ENCODE measurements around the gene OR2B3. TPM values are rescaled to one million over a fixed set of nuclear protein-coding genes. Genes with fewer than 3 reads are reported as not detected.

The OR2B3 gene
- total RNA-seq, 1 donor from 2014 or later, result not detected

DNA sequence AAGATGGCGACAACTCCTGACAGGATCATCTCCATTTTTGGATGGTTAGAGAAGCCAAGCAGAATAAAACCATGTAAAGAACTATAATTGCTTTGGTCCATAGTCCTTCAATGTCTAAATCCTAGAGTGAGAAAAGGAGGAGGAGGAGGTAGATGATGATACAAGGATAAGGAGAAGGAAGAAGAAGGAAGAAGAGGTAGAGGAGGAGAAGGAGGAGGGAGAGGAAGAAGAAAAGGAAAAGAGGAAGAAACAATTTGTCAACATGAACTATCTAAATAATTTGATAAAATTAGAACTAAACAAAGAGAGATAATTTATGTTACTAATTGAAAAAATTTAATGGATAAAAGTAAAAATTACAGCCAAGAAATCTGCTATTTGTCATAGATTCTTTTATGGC lies 42.0 kb downstream of the OR2B3 start, which contains the start of gene OR2W1:
Gene OR2W1 (minus strand): TSS at position 101 of the 400 bp plus-strand sequence. CDS start 0 bp downstream, at position 101.
- no peak within 1 kb of the TSS for H3K4me3 Mint-ChIP-seq (ENCODE audit: unreplicated experiment)
- Histone ChIP-seq H3K4me3 (ENCODE audit: insufficient read depth, low read depth, low read length) (no peak within 1 kb of the TSS), H3K36me3 (ENCODE audit: insufficient read depth, low read length) (no peaks in the 10 kb centered on the region), H3K9me3 (ENCODE audit: insufficient read depth, low read depth, low read length) (no peaks in the 10 kb centered on the region), H3K4me1 (ENCODE audit: insufficient read depth, low read length) (no peaks in the 10 kb centered on the region), H4K20me1 (ENCODE audit: insufficient read depth, low read length) (no peaks in the 10 kb centered on the region), H3K27ac (ENCODE audit: low read depth, low read length) (no peak within 1 kb of the TSS), H2AFZ (ENCODE audit: low read depth, low read length) (no peak within 1 kb of the TSS), H3K79me2 (ENCODE audit: insufficient read depth, low read length) (no peaks in the 10 kb centered on the region), H3K9ac (ENCODE audit: low read length) (no peak within 1 kb of the TSS), H3K27me3 (ENCODE audit: insufficient read depth, low read length) (no peaks in the 10 kb centered on the region), H3K4me2 (ENCODE audit: low read length) (no peak within 1 kb of the TSS)
- H3K27ac Mint-ChIP-seq (ENCODE audit: unreplicated experiment), result no peak within 1 kb of the TSS
- FAIRE-seq (no peak), DNase-seq (ENCODE audit: low read depth) (no peak)
- H3K9me3 Mint-ChIP-seq (ENCODE audit: unreplicated experiment), result no peaks in the 10 kb centered on the region
- H3K4me1 Mint-ChIP-seq (ENCODE audit: low read depth, unreplicated experiment), result no peaks in the 10 kb centered on the region
- H3K27me3 Mint-ChIP-seq (ENCODE audit: low read depth, unreplicated experiment), result peaks cover 4% of the 10 kb centered on the region
- no peaks in the 10 kb centered on the region for H3K36me3 Mint-ChIP-seq (ENCODE audit: low read depth, unreplicated experiment)
- TF ChIP-seq EZH2 (IDR thresholded peaks at IDR 0.05; ENCODE audit: insufficient read depth, low read length), result no peak
- TF ChIP-seq, protein P1, sequence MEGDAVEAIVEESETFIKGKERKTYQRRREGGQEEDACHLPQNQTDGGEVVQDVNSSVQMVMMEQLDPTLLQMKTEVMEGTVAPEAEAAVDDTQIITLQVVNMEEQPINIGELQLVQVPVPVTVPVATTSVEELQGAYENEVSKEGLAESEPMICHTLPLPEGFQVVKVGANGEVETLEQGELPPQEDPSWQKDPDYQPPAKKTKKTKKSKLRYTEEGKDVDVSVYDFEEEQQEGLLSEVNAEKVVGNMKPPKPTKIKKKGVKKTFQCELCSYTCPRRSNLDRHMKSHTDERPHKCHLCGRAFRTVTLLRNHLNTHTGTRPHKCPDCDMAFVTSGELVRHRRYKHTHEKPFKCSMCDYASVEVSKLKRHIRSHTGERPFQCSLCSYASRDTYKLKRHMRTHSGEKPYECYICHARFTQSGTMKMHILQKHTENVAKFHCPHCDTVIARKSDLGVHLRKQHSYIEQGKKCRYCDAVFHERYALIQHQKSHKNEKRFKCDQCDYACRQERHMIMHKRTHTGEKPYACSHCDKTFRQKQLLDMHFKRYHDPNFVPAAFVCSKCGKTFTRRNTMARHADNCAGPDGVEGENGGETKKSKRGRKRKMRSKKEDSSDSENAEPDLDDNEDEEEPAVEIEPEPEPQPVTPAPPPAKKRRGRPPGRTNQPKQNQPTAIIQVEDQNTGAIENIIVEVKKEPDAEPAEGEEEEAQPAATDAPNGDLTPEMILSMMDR (IDR thresholded peaks at IDR 0.05; ENCODE audit: insufficient read depth, low read depth, low read length), result no peak

Other genes with a start within 250 kb of the OR2B3 start
- gene TRIM27, start 163.3 kb downstream of the OR2B3 start, total RNA-seq, result 50.8 and 54.5 TPM in 2 replicates
- 1.2 and 1.7 TPM in 2 replicates for gene ZNF311, start 82.0 kb downstream of the OR2B3 start, total RNA-seq
- gene OR2W1, start 42.1 kb downstream of the OR2B3 start, total RNA-seq, result not detected in 2 replicates
- gene OR2J1, start 12.2 kb upstream of the OR2B3 start, total RNA-seq, result not detected in 2 replicates
- not detected in 2 replicates for gene OR2J3, start 20.7 kb upstream of the OR2B3 start, total RNA-seq
- not detected in 2 replicates for gene OR2J2, start 83.6 kb upstream of the OR2B3 start, total RNA-seq
- gene OR14J1, start 214.4 kb upstream of the OR2B3 start, total RNA-seq, result not detected in 2 replicates